H9 (cell line): Measurements from ENCODE around the gene RABIF. TPM values are rescaled to one million over a fixed set of nuclear protein-coding genes. Genes with fewer than 3 reads are reported as not detected.

Experiments used
- DNase-seq: peaks from one replicate; pipeline ENCODE4 v3.0.0-alpha.2; 2017
- H2AFZ ChIP-seq: one replicate; pipeline ENCODE4 v1.6.1; 2013; ENCODE audit warnings: mild to moderate bottlenecking, low read length, control low read depth, moderate library complexity
- H2AK5ac ChIP-seq: 2 replicates; pipeline ENCODE4 v1.6.1; 2013; ENCODE audit warnings: low read length, control low read depth, mixed read lengths; ENCODE audit not compliant: insufficient read length
- H2BK120ac ChIP-seq: one replicate; pipeline ENCODE4 v1.6.1; 2013; ENCODE audit warnings: low read depth, mild to moderate bottlenecking, low read length, control low read depth, inconsistent platforms; ENCODE audit not compliant: poor library complexity, severe bottlenecking
- H2BK12ac ChIP-seq: 2 replicates; pipeline ENCODE4 v1.6.1; 2013; ENCODE audit warnings: low read length, control low read depth, mixed read lengths, low read depth; ENCODE audit not compliant: insufficient read length
- H2BK15ac ChIP-seq: 2 replicates; pipeline ENCODE4 v1.6.1; 2013; ENCODE audit warnings: low read depth, low read length, control low read depth
- H2BK20ac ChIP-seq: one replicate; pipeline ENCODE4 v1.6.1; 2013; ENCODE audit warnings: low read depth, mild to moderate bottlenecking, low read length, control low read depth, inconsistent platforms; ENCODE audit not compliant: poor library complexity, severe bottlenecking
- H2BK5ac ChIP-seq: 2 replicates; pipeline ENCODE4 v1.6.1; 2013; ENCODE audit warnings: low read length, control low read depth, mixed read lengths; ENCODE audit not compliant: insufficient read length
- H3K14ac ChIP-seq: 2 replicates; pipeline ENCODE4 v1.6.1; 2013; ENCODE audit warnings: low read length, control low read depth; ENCODE audit not compliant: insufficient read depth
- H3K18ac ChIP-seq: 2 replicates; pipeline ENCODE4 v1.6.1; 2013; ENCODE audit warnings: low read depth, mild to moderate bottlenecking, mixed read lengths, low read length, control low read depth; ENCODE audit not compliant: insufficient read length
- H3K23ac ChIP-seq: 2 replicates; pipeline ENCODE4 v1.6.1; 2013; ENCODE audit warnings: low read length, control low read depth, mixed read lengths, low read depth; ENCODE audit not compliant: insufficient read length
- H3K23me2 ChIP-seq: 2 replicates; pipeline ENCODE4 v1.6.1; 2013; ENCODE audit warnings: low read depth, mild to moderate bottlenecking, mixed read lengths, low read length, control low read depth; ENCODE audit not compliant: insufficient read length, poor library complexity, severe bottlenecking
- H3K27ac ChIP-seq: 2 replicates; pipeline ENCODE4 v1.5.1; 2013; ENCODE audit warnings: low read length, control low read depth, mixed read lengths, low read depth; ENCODE audit not compliant: insufficient read length
- H3K27me3 ChIP-seq: 2 replicates; pipeline ENCODE4 v1.6.1; 2013; ENCODE audit warnings: low read length, control low read depth, inconsistent platforms; ENCODE audit not compliant: insufficient read depth
- H3K4ac ChIP-seq: 2 replicates; pipeline ENCODE4 v1.6.1; 2013; ENCODE audit warnings: low read depth, mild to moderate bottlenecking, control low read depth, inconsistent platforms, low read length, moderate library complexity
- H3K4me1 ChIP-seq: 2 replicates; pipeline ENCODE4 v1.6.1; 2013; ENCODE audit warnings: low read length, control low read depth, inconsistent platforms; ENCODE audit not compliant: insufficient read depth
- H3K4me2 ChIP-seq: 2 replicates; pipeline ENCODE4 v1.6.1; 2013; ENCODE audit warnings: low read length, control low read depth, mixed read lengths; ENCODE audit not compliant: insufficient read length, insufficient read depth
- H3K56ac ChIP-seq: 2 replicates; pipeline ENCODE4 v1.6.1; 2013; ENCODE audit warnings: low read depth, mild to moderate bottlenecking, mixed read lengths, low read length, control low read depth; ENCODE audit not compliant: insufficient read length
- H3K79me1 ChIP-seq: 2 replicates; pipeline ENCODE4 v1.6.1; 2013; ENCODE audit warnings: low read depth, mild to moderate bottlenecking, moderate library complexity, low read length, control low read depth, inconsistent platforms; ENCODE audit not compliant: insufficient read depth, poor library complexity, severe bottlenecking
- H3K79me2 ChIP-seq: 2 replicates; pipeline ENCODE4 v1.6.1; 2013; ENCODE audit warnings: low read length, control low read depth, inconsistent platforms; ENCODE audit not compliant: insufficient read depth
- H3K9ac ChIP-seq: 2 replicates; pipeline ENCODE4 v1.6.1; 2013; ENCODE audit warnings: low read length, control low read depth, mixed read lengths; ENCODE audit not compliant: insufficient read length; ENCODE audit errors: extremely low read depth
- H3K9me3 ChIP-seq: one replicate; pipeline ENCODE4 v1.6.1; 2013; ENCODE audit warnings: low read depth, low read length, inconsistent platforms; ENCODE audit not compliant: control insufficient read depth
- H3T11ph ChIP-seq: one replicate; pipeline ENCODE4 v1.6.1; 2013; ENCODE audit warnings: mild to moderate bottlenecking, low read length, control low read depth, inconsistent platforms
- H4K20me1 ChIP-seq: one replicate; pipeline ENCODE4 v1.6.1; 2013; ENCODE audit not compliant: control insufficient read depth, insufficient read length, insufficient read depth
- H4K5ac ChIP-seq: 2 replicates; pipeline ENCODE4 v1.6.1; 2013; ENCODE audit warnings: low read depth, mild to moderate bottlenecking, mixed read lengths, low read length, control low read depth; ENCODE audit not compliant: insufficient read length
- H4K8ac ChIP-seq: replicated peaks from 2 replicates; pipeline ENCODE4 v1.6.1; 2013; ENCODE audit warnings: low read length, control low read depth, mixed read lengths, low read depth; ENCODE audit not compliant: insufficient read length
- H4K91ac ChIP-seq: 2 replicates; pipeline ENCODE4 v1.6.1; 2013; ENCODE audit warnings: low read depth, mild to moderate bottlenecking, moderate library complexity, mixed read lengths, low read length, control low read depth; ENCODE audit not compliant: insufficient read length
- H3K27ac Mint-ChIP-seq, 3 experiments: 2 replicates in 2 of 3; 3 replicates in 1 of 3; pipeline ENCODE4 v1.8.0; 2020 to 2021; ENCODE audit warnings: mixed read lengths in 3 of 3, mild to moderate bottlenecking in 1 of 3, moderate library complexity in 1 of 3
- H3K27me3 Mint-ChIP-seq: 2 replicates; pipeline ENCODE4 v1.8.0; 2021; ENCODE audit warnings: low read depth, mild to moderate bottlenecking, moderate library complexity, mixed read lengths
- H3K36me3 Mint-ChIP-seq, 3 experiments: 2 replicates in 2 of 3; 3 replicates in 1 of 3; pipeline ENCODE4 v1.8.0; 2020 to 2021; ENCODE audit warnings: low read depth in 3 of 3, mixed read lengths in 3 of 3; ENCODE audit not compliant: insufficient read depth in 1 of 3
- H3K4me1 Mint-ChIP-seq, 2 experiments: 2 replicates each; pipeline ENCODE4 v1.8.0; 2020; ENCODE audit warnings: mixed read lengths in 2 of 2
- H3K4me3 Mint-ChIP-seq, 2 experiments: 2 replicates in 1 of 2; 3 replicates in 1 of 2; pipeline ENCODE4 v1.8.0; 2020 to 2021; ENCODE audit warnings: mild to moderate bottlenecking in 2 of 2, mixed read lengths in 2 of 2, moderate library complexity in 1 of 2
- H3K9me3 Mint-ChIP-seq, 2 experiments: 2 replicates in 1 of 2; 3 replicates in 1 of 2; pipeline ENCODE4 v1.8.0; 2020; ENCODE audit warnings: mild to moderate bottlenecking in 2 of 2, mixed read lengths in 2 of 2, moderate library complexity in 1 of 2
- WGBS: extraction: QIAGEN DNeasy Blood & Tissue Kit; methylation state at CpG from one replicate; pipeline ENCODE4 v1.1.7; 2013; ENCODE audit warnings: missing lambda C conversion rate, low lambda C conversion rate, mixed read lengths; ENCODE audit not compliant: insufficient read length; ENCODE audit errors: extremely low coverage; 5-methylcytosine and 5-hydroxymethylcytosine counted together
- total RNA-seq: library from RNA; stranded (reverse); gene quantifications from 2 replicates; pipeline ENCODE4 v1.2.1, GENCODE V29; 2021
- TF ChIP-seq, protein P1 (sequence below): fragments of 200-600 bp; sonication (generic); conservative IDR thresholded peaks from 3 replicates; pipeline ENCODE4 v1.8.0; 2021; ENCODE audit warnings: antibody characterized with exemption, mild to moderate bottlenecking

The RABIF gene
- total RNA-seq, 1 experiment from 2014 or later: 8.3 TPM

DNA sequence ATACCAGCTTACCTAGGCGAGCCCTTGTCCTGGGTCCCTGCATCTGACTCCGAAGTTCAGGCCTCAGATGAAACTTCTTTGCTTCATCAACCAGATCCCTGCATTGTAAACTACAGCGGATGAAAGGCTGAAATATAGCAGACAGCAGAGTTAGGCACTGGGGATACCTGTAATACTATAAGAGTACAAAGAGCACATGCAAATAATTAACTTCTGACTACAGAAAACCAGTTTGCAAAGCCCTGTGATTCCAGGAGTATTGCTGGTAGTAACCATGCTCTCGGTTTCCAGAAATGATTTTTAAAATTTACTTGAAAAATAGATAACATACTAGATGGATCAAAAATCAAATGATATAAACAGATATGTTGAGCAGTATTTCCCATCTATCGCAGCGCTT lies 20.0 kb upstream of the RABIF start:
- Mint-ChIP-seq H3K27ac (no peak overlapping the region), H3K36me3 (peaks cover 5 to 69% (median 42%) of the 10 kb centered on the region in 3 experiments; a peak in 5 of 7 replicates), H3K4me3 (no peak overlapping the region), H3K27me3 (no peaks in the 10 kb centered on the region), H3K9me3 (no peaks in the 10 kb centered on the region), H3K4me1 (no peaks in the 10 kb centered on the region)
- Histone ChIP-seq H3K23me2 (no peaks in the 10 kb centered on the region), H2BK20ac (no peak overlapping the region), H2BK15ac (no peak overlapping the region), H3K9me3 (no peaks in the 10 kb centered on the region), H3K56ac (no peak overlapping the region), H2AK5ac (no peak overlapping the region), H3K27ac (no peak overlapping the region), H2BK12ac (no peak overlapping the region), H3K23ac (no peak overlapping the region), H3T11ph (no peak overlapping the region), H3K4me1 (no peaks in the 10 kb centered on the region), H3K4ac (no peak overlapping the region), H3K14ac (no peak overlapping the region), H2BK120ac (no peak overlapping the region), H3K27me3 (no peaks in the 10 kb centered on the region), H2BK5ac (no peak overlapping the region), H3K79me2 (no peaks in the 10 kb centered on the region), H4K5ac (no peak overlapping the region), H4K8ac (no peak overlapping the region), H3K18ac (no peak overlapping the region), H2AFZ (no peak overlapping the region), H3K9ac (no peak overlapping the region), H4K91ac (no peak overlapping the region), H3K4me2 (no peak overlapping the region), H3K79me1 (no peaks in the 10 kb centered on the region), H4K20me1 (no peaks in the 10 kb centered on the region)
- TF ChIP-seq, protein P1, sequence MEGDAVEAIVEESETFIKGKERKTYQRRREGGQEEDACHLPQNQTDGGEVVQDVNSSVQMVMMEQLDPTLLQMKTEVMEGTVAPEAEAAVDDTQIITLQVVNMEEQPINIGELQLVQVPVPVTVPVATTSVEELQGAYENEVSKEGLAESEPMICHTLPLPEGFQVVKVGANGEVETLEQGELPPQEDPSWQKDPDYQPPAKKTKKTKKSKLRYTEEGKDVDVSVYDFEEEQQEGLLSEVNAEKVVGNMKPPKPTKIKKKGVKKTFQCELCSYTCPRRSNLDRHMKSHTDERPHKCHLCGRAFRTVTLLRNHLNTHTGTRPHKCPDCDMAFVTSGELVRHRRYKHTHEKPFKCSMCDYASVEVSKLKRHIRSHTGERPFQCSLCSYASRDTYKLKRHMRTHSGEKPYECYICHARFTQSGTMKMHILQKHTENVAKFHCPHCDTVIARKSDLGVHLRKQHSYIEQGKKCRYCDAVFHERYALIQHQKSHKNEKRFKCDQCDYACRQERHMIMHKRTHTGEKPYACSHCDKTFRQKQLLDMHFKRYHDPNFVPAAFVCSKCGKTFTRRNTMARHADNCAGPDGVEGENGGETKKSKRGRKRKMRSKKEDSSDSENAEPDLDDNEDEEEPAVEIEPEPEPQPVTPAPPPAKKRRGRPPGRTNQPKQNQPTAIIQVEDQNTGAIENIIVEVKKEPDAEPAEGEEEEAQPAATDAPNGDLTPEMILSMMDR: no peak
- DNase-seq: no peak
- WGBS: no CpG with 5 or more reads among the region's 6 CpGs
